SW480 (cell line): ENCODE results near the gene FHIT.

Experiments used
- DNase-seq: peaks from one replicate; pipeline ENCODE4 v3.0.0-alpha.2; 2016; ENCODE audit warnings: low spot score

FHIT gene

GRCh38 chr3:59877263-59878037 is 1373.8 kb downstream of the FHIT start:
- DNase-seq: no peak

GRCh38 chr3:59876533-59877062 is 1374.7 kb downstream of the FHIT start:
- no peak for DNase-seq

- DNase-seq: no peak
Observed at GRCh38 chr3:59873576-59874230, 1377.5 kb downstream of the FHIT start.

GRCh38 chr3:59872128-59872527 is 1379.1 kb downstream of the FHIT start:
- no peak for DNase-seq

GRCh38 chr3:59867185-59868002 is 1383.9 kb downstream of the FHIT start:
- DNase-seq: no peak

GRCh38 chr3:59866076-59866475 is 1385.2 kb downstream of the FHIT start:
- DNase-seq: no peak

GRCh38 chr3:59865351-59865750 is 1385.9 kb downstream of the FHIT start:
- DNase-seq: no peak

GRCh38 chr3:59862686-59863085 is 1388.6 kb downstream of the FHIT start:
- DNase-seq: peak; percentile 6

- peak; percentile 89 for DNase-seq
Observed at GRCh38 chr3:59857589-59858346, 1393.5 kb downstream of the FHIT start.

GRCh38 chr3:59856934-59857460 is 1394.3 kb downstream of the FHIT start:
- DNase-seq: peak; percentile 8

GRCh38 chr3:59854061-59854709 is 1397.1 kb downstream of the FHIT start:
- DNase-seq: no peak

- DNase-seq: no peak
Observed at GRCh38 chr3:59850417-59850816, 1400.8 kb downstream of the FHIT start.

- DNase-seq: no peak
Observed at GRCh38 chr3:59845386-59845785, 1405.9 kb downstream of the FHIT start.

GRCh38 chr3:59843821-59844220 is 1407.4 kb downstream of the FHIT start:
- no peak for DNase-seq

- no peak for DNase-seq
Observed at GRCh38 chr3:59839810-59840515, 1411.3 kb downstream of the FHIT start.

GRCh38 chr3:59839283-59839682 is 1412.0 kb downstream of the FHIT start:
- DNase-seq: no peak

GRCh38 chr3:59836531-59836930 is 1414.7 kb downstream of the FHIT start:
- no peak for DNase-seq

GRCh38 chr3:59832702-59833101 is 1418.5 kb downstream of the FHIT start:
- DNase-seq: no peak

- DNase-seq: no peak
Observed at GRCh38 chr3:59832241-59832640, 1419.0 kb downstream of the FHIT start.

GRCh38 chr3:59831394-59831793 is 1419.9 kb downstream of the FHIT start:
- DNase-seq: no peak
